HCT116 (cell line): Measurements from ENCODE around the gene EYA2. TPM values are rescaled to one million over a fixed set of nuclear protein-coding genes. Genes with fewer than 3 reads are reported as not detected.
A peak's percentile ranks its signal among the peaks of the same experiment; 100 is the strongest.

ENCODE experiments used
- ATAC-seq: fragments of 200-7000 bp; cut with Tn5 transposase; 2 replicates; pipeline ENCODE4 v1.9.1; 2020; ENCODE audit warnings: mild to moderate bottlenecking, moderate library complexity
- BruUV-seq: library from RNA; stranded (reverse); fragments of 400-500 nt; replicated peaks from 2 replicates; lab custom pipeline; 2021; lab: Mats Ljungman, UMichigan
- CTCF ChIA-PET: fragments of 300-600 bp; sonication (Branson Sonifier 250); formaldehyde crosslinking; loops from one replicate; lab custom pipeline; 2021; ENCODE audit warnings: antibody characterized with exemption; lab: Charles Lee
- POLR2A ChIA-PET: fragments of 300-600, 350-600 bp; sonication (Branson Sonifier 250); formaldehyde crosslinking; loops from one replicate; lab custom pipeline; 2021; ENCODE audit warnings: antibody characterized with exemption; lab: Charles Lee
- RAD21 ChIA-PET, 2 experiments: fragments of 300-600 bp; sonication (Branson Sonifier 250); formaldehyde crosslinking; loops; one replicate each; lab custom pipeline; 2023; ENCODE audit warnings: low total read pairs in 2 of 2; ENCODE audit not compliant: uncharacterized antibody in 2 of 2, unreplicated experiment in 2 of 2, low non-redundant PET in 1 of 2; lab: Charles Lee
- DNase-seq: peaks from one replicate; pipeline ENCODE4 v3.0.0-alpha.2; 2010; ENCODE audit warnings: low read depth, low spot score
- H2AFZ ChIP-seq: fragments of 200-600 bp; shearing (Covaris generic), sonication (generic); 2 replicates; pipeline ENCODE4 v1.6.1; 2017; ENCODE audit warnings: low read depth, mixed run types, mixed read lengths, antibody characterized with exemption, low read length; ENCODE audit not compliant: poor library complexity, severe bottlenecking
- H3K27ac ChIP-seq: 2 replicates; pipeline ENCODE4 v1.5.1; 2012; ENCODE audit warnings: low read depth, low read length
- H3K27me3 ChIP-seq: fragments of 200-600 bp; sonication (generic); 2 replicates; pipeline ENCODE4 v1.6.1; 2016; ENCODE audit warnings: mixed run types, low read length, mixed read lengths; ENCODE audit not compliant: insufficient read depth
- H3K36me3 ChIP-seq, 2 experiments: fragments of 200-500 bp in 1 of 2; fragments of 200-600 bp in 1 of 2; sonication (Bioruptor generic) in 1 of 2; sonication (generic) in 1 of 2; 2 replicates each; pipeline versions ENCODE4 v1.5.1 to v1.6.1; 2014 to 2016; ENCODE audit warnings: low read length in 2 of 2, inconsistent platforms in 1 of 2, mixed read lengths in 1 of 2, mixed run types in 1 of 2; ENCODE audit not compliant: insufficient read depth in 2 of 2, control insufficient read depth in 1 of 2
- H3K4me1 ChIP-seq, 2 experiments: fragments of 200-600 bp in 1 of 2; sonication (generic) in 1 of 2; 2 replicates each; pipeline versions ENCODE4 v1.5.1 to v1.6.1; 2012 to 2017; ENCODE audit warnings: low read length in 2 of 2, inconsistent platforms in 1 of 2, mild to moderate bottlenecking in 1 of 2, mixed read lengths in 1 of 2, mixed run types in 1 of 2, moderate library complexity in 1 of 2; ENCODE audit not compliant: insufficient read depth in 2 of 2, control insufficient read depth in 1 of 2
- H3K4me2 ChIP-seq: fragments of 200-600 bp; sonication (generic); 2 replicates; pipeline ENCODE4 v1.6.1; 2017; ENCODE audit warnings: mixed run types, low read length, mixed read lengths
- H3K4me3 ChIP-seq, 2 experiments: fragments of 200-600 bp in 1 of 2; sonication (generic) in 1 of 2; replicated peaks in 1 of 2; 2 replicates each; pipeline ENCODE4 v1.5.1; 2011 to 2016; ENCODE audit warnings: low read length in 2 of 2, control low read depth in 1 of 2, low read depth in 1 of 2, mild to moderate bottlenecking in 1 of 2, mixed read lengths in 1 of 2, mixed run types in 1 of 2
- H3K79me2 ChIP-seq: fragments of 200-600 bp; sonication (generic); 2 replicates; pipeline ENCODE4 v1.6.1; 2017; ENCODE audit warnings: mild to moderate bottlenecking, mixed run types, low read length, moderate library complexity, mixed read lengths; ENCODE audit not compliant: insufficient read depth
- H3K9ac ChIP-seq: fragments of 200-600 bp; sonication (generic); 2 replicates; pipeline ENCODE4 v1.6.1; 2016; ENCODE audit warnings: low read length, mixed read lengths
- H3K9me2 ChIP-seq: fragments of 200-600 bp; sonication (generic), shearing (Covaris generic); 2 replicates; pipeline ENCODE4 v1.6.1; 2017; ENCODE audit warnings: mixed run types, mild to moderate bottlenecking, moderate library complexity; ENCODE audit not compliant: insufficient read depth
- H3K9me3 ChIP-seq, 2 experiments: fragments of 200-500 bp in 1 of 2; fragments of 200-600 bp in 1 of 2; sonication (Bioruptor generic) in 1 of 2; sonication (generic) in 1 of 2; 2 replicates each; pipeline ENCODE4 v1.6.1; 2014 to 2017; ENCODE audit warnings: low read length in 2 of 2, mixed read lengths in 2 of 2, inconsistent platforms in 1 of 2, low read depth in 1 of 2, mild to moderate bottlenecking in 1 of 2, mixed run types in 1 of 2, moderate library complexity in 1 of 2; ENCODE audit not compliant: control insufficient read depth in 1 of 2, insufficient read depth in 1 of 2
- H4K20me1 ChIP-seq: fragments of 200-600 bp; sonication (generic), shearing (Covaris generic); 2 replicates; pipeline ENCODE4 v1.6.1; 2017; ENCODE audit warnings: mixed run types, mild to moderate bottlenecking, moderate library complexity; ENCODE audit not compliant: insufficient read depth
- CTCF ChIP-seq, 3 experiments: fragments of 200-600 bp in 1 of 3; sonication (generic) in 1 of 3; IDR thresholded peaks in 2 of 3; conservative IDR thresholded peaks in 1 of 3; 2 replicates each; pipeline ENCODE4 v1.5.1; 2012 to 2017; ENCODE audit warnings: low read depth in 2 of 3, low read length in 2 of 3, antibody characterized with exemption in 1 of 3, borderline replicate concordance in 1 of 3, control low read depth in 1 of 3, mild to moderate bottlenecking in 1 of 3, mixed read lengths in 1 of 3, mixed run types in 1 of 3, moderate library complexity in 1 of 3; ENCODE audit not compliant: insufficient read depth in 1 of 3
- FOSL1 ChIP-seq: IDR thresholded peaks from 2 replicates; pipeline ENCODE4 v1.6.1; 2012; ENCODE audit warnings: low read depth
- MAX ChIP-seq: IDR thresholded peaks from 2 replicates; pipeline ENCODE4 v1.6.1; 2012
- RAD21 ChIP-seq: IDR thresholded peaks from 2 replicates; pipeline ENCODE4 v1.6.1; 2012; ENCODE audit warnings: low read depth, mild to moderate bottlenecking
- TCF7L2 ChIP-seq: IDR thresholded peaks from 2 replicates; pipeline ENCODE4 v1.7.0; 2011; ENCODE audit warnings: borderline replicate concordance, inconsistent platforms; ENCODE audit not compliant: insufficient read depth, insufficient read length; ENCODE audit errors: extremely low read depth
- ZBTB33 ChIP-seq: IDR thresholded peaks from 2 replicates; pipeline ENCODE4 v1.6.1; 2011; ENCODE audit warnings: mild to moderate bottlenecking, low read length, moderate library complexity; ENCODE audit not compliant: insufficient replicate concordance; ENCODE audit errors: extremely low read depth
- ZNF274 ChIP-seq: fragments of 200-500 bp; sonication (Bioruptor generic); IDR thresholded peaks from 2 replicates; pipeline ENCODE4 v1.6.1; 2014; ENCODE audit warnings: mild to moderate bottlenecking, low read depth, low read length, inconsistent platforms
- intact Hi-C: fragments of 100-400 bp; cut with micrococcal nuclease; formaldehyde crosslinking; loops from 2 replicates; pipeline ENCODE4 v1.10.0; 2022
- total RNA-seq: library from RNA; stranded (reverse); gene quantifications from one replicate; pipeline ENCODE4 v1.2.1, GENCODE V29; 2021; ENCODE audit not compliant: unreplicated experiment

The EYA2 gene
- total RNA-seq, 1 experiment from 2014 or later = not detected

- RAD21 ChIA-PET = no interaction called here
- DNase-seq = no peak
- H4K20me1 ChIP-seq = no peaks in the 10 kb centered on the region
- intact Hi-C loops = no loop called here
- H3K36me3 ChIP-seq = no peaks in the 10 kb centered on the region
- no peaks in the 10 kb centered on the region for H3K4me1 ChIP-seq
- no peak overlapping the region for H3K4me3 ChIP-seq
- TF ChIP-seq TCF7L2 (no peak), ZBTB33 (no peak), MAX (no peak)
- TF ChIP-seq, all 23 proteins: peak for 0
- no peak overlapping the region for H2AFZ ChIP-seq
- H3K27me3 ChIP-seq = peaks cover 19% of the 10 kb centered on the region; the same call in 1 of the 2 replicates
- no peak for ATAC-seq
- H3K9me2 ChIP-seq = no peaks in the 10 kb centered on the region
- CTCF ChIA-PET = no interaction called here
- H3K9me3 ChIP-seq = no peaks in the 10 kb centered on the region
- H3K27ac ChIP-seq = no peak overlapping the region
- no peak overlapping the region for H3K4me2 ChIP-seq
- H3K9ac ChIP-seq = no peak overlapping the region
- POLR2A ChIA-PET = no interaction called here
- BruUV-seq = no TSS peak
- H3K79me2 ChIP-seq = no peaks in the 10 kb centered on the region
Observed at GRCh38 chr20:47011984-47012383, 117.3 kb downstream of the EYA2 start.

- Histone ChIP-seq H3K9me2 (no peaks in the 10 kb centered on the region), H3K36me3 (no peaks in the 10 kb centered on the region), H3K4me3 (no peak overlapping the region), H3K9ac (no peak overlapping the region), H3K27ac (no peak overlapping the region), H4K20me1 (no peaks in the 10 kb centered on the region), H3K4me2 (no peak overlapping the region), H3K27me3 (peaks cover 23% of the 10 kb centered on the region; the same call in 1 of the 2 replicates), H3K4me1 (no peaks in the 10 kb centered on the region), H3K79me2 (no peaks in the 10 kb centered on the region), H2AFZ (no peak overlapping the region), H3K9me3 (no peaks in the 10 kb centered on the region)
- ChIA-PET RAD21 (no interaction called here), CTCF (no interaction called here), POLR2A (no interaction called here)
- TF ChIP-seq RAD21 (peak; percentile 20; the same call in 1 of the 2 replicates), ZNF274 (no peak), FOSL1 (no peak), CTCF (IDR thresholded peaks at IDR 0.05 in 2 of 3, conservative IDR thresholded peaks at IDR 0.05 in 1 of 3; ENCODE audit: borderline replicate concordance in 1 of 3, insufficient read depth in 1 of 3, low read depth in 2 of 3, low read length in 2 of 3) (0 out of 6 replicates have a peak, but pooled peaks of 1 of the 3 experiments have one; percentile 7)
- DNase-seq = no peak
- no peak for ATAC-seq
- intact Hi-C loops = no loop called here
- no TSS peak for BruUV-seq
Observed at GRCh38 chr20:47013606-47014005, 119.0 kb downstream of the EYA2 start.
